SK-N-SH treated with all-trans-retinoic acid at 6 μM for 48 hours (cell line): Measurements from ENCODE around the gene ATP10B.

Experiments
- ATAC-seq: fragments of 200-7000 bp; cut with Tn5 transposase; 3 replicates; pipeline ENCODE4 v1.9.1; 2020; ENCODE audit warnings: mild to moderate bottlenecking, moderate library complexity
- CREB5 ChIP-seq: fragments of 250-450 bp; sonication (Bioruptor Pico); IDR thresholded peaks from 2 replicates; pipeline ENCODE4 v1.5.1; 2020; ENCODE audit warnings: low read depth, mild to moderate bottlenecking, moderate library complexity
- CSDC2 ChIP-seq: fragments of 250-450 bp; sonication (Bioruptor Pico); IDR thresholded peaks from 2 replicates; pipeline ENCODE4 v1.5.0; 2020; ENCODE audit warnings: mild to moderate bottlenecking, moderate library complexity
- ESRRG ChIP-seq: fragments of 250-450 bp; sonication (Bioruptor Pico); IDR thresholded peaks from 2 replicates; pipeline ENCODE4 v1.6.1; 2021; ENCODE audit warnings: mild to moderate bottlenecking
- GLIS3 ChIP-seq: fragments of 250-450 bp; sonication (Bioruptor Pico); IDR thresholded peaks from 2 replicates; pipeline ENCODE4 v1.5.0; 2020; ENCODE audit warnings: mild to moderate bottlenecking, moderate library complexity
- ISL1 ChIP-seq: fragments of 250-450 bp; sonication (Bioruptor Pico); IDR thresholded peaks from 2 replicates; pipeline ENCODE4 v2.1.2; 2022; ENCODE audit warnings: mild to moderate bottlenecking, moderate library complexity
- OSR1 ChIP-seq: fragments of 250-450 bp; sonication (Bioruptor Pico); IDR thresholded peaks from 2 replicates; pipeline ENCODE4 v1.8.0; 2022; ENCODE audit warnings: moderate library complexity, mild to moderate bottlenecking, inconsistent platforms
- PATZ1 ChIP-seq: fragments of 250-450 bp; sonication (Bioruptor Pico); IDR thresholded peaks from 2 replicates; pipeline ENCODE4 v1.8.0; 2020; ENCODE audit warnings: mild to moderate bottlenecking, moderate library complexity, borderline replicate concordance
- PPARA ChIP-seq: fragments of 250-450 bp; sonication (Bioruptor Pico); IDR thresholded peaks from 2 replicates; pipeline ENCODE4 v1.5.0; 2020; ENCODE audit warnings: mild to moderate bottlenecking, borderline replicate concordance
- RARB ChIP-seq: fragments of 250-450 bp; sonication (Bioruptor Pico); IDR thresholded peaks from 2 replicates; pipeline ENCODE4 v1.8.0; 2021; ENCODE audit warnings: mild to moderate bottlenecking, moderate library complexity
- SNAI2 ChIP-seq: fragments of 250-450 bp; sonication (Bioruptor Pico); IDR thresholded peaks from 2 replicates; pipeline ENCODE4 v1.5.0; 2020; ENCODE audit warnings: mild to moderate bottlenecking, moderate library complexity
- TCF4 ChIP-seq: fragments of 250-450 bp; sonication (Bioruptor Pico); IDR thresholded peaks from 2 replicates; pipeline ENCODE4 v1.8.0; 2021; ENCODE audit warnings: mild to moderate bottlenecking, moderate library complexity, borderline replicate concordance
- TOX ChIP-seq: fragments of 250-450 bp; sonication (Bioruptor Pico); IDR thresholded peaks from 2 replicates; pipeline ENCODE4 v1.8.0; 2021; ENCODE audit warnings: mild to moderate bottlenecking, moderate library complexity, borderline replicate concordance
- TSHZ2 ChIP-seq: fragments of 250-450 bp; sonication (Bioruptor Pico); IDR thresholded peaks from 2 replicates; pipeline ENCODE4 v1.5.0; 2020; ENCODE audit warnings: mild to moderate bottlenecking, moderate library complexity
- ZFP3 ChIP-seq: fragments of 250-450 bp; sonication (Bioruptor Pico); IDR thresholded peaks from 2 replicates; pipeline ENCODE4 v1.5.0; 2020; ENCODE audit warnings: mild to moderate bottlenecking, moderate library complexity
- ZFP30 ChIP-seq: fragments of 450-650 bp; formaldehyde crosslinking; IDR thresholded peaks from 2 replicates; pipeline ENCODE4 v1.5.0; 2022; ENCODE audit warnings: mild to moderate bottlenecking, moderate library complexity
- ZNF565 ChIP-seq: fragments of 450-650 bp; formaldehyde crosslinking; conservative IDR thresholded peaks from 2 replicates; pipeline ENCODE4 v1.5.0; 2020; ENCODE audit warnings: low read depth, mild to moderate bottlenecking, moderate library complexity
- ZNF70 ChIP-seq: fragments of 450-650 bp; formaldehyde crosslinking; IDR thresholded peaks from 2 replicates; pipeline ENCODE4 v1.5.0; 2020; ENCODE audit warnings: mild to moderate bottlenecking, moderate library complexity
- ZNF8 ChIP-seq: fragments of 450-650 bp; formaldehyde crosslinking; IDR thresholded peaks from 2 replicates; pipeline ENCODE4 v1.5.0; 2020; ENCODE audit warnings: mild to moderate bottlenecking, moderate library complexity
- TF ChIP-seq, protein P1 (sequence below): fragments of 250-450 bp; sonication (Bioruptor Pico); IDR thresholded peaks from 2 replicates; pipeline ENCODE4 v1.5.1; 2021; ENCODE audit warnings: mild to moderate bottlenecking, moderate library complexity

The ATP10B gene

GRCh38 chr5:160792732-160793529 is 59.1 kb downstream of the ATP10B start:
- TF ChIP-seq ZNF8 (no peak), ZNF70 (CRISPR knock-in tag) (no peak), ZFP30 (CRISPR knock-in tag) (no peak), CREB5 (no peak), SNAI2 (CRISPR knock-in tag) (no peak), ISL1 (no peak), GLIS3 (no peak), TCF4 (CRISPR knock-in tag) (no peak), ZFP3 (no peak), PPARA (CRISPR knock-in tag) (no peak), ZNF565 (CRISPR knock-in tag) (no peak), ESRRG (CRISPR knock-in tag) (no peak), CSDC2 (CRISPR knock-in tag) (no peak), RARB (CRISPR knock-in tag) (no peak), OSR1 (CRISPR knock-in tag) (no peak), PATZ1 (CRISPR knock-in tag) (no peak), TSHZ2 (no peak)
- TF ChIP-seq, protein P1, sequence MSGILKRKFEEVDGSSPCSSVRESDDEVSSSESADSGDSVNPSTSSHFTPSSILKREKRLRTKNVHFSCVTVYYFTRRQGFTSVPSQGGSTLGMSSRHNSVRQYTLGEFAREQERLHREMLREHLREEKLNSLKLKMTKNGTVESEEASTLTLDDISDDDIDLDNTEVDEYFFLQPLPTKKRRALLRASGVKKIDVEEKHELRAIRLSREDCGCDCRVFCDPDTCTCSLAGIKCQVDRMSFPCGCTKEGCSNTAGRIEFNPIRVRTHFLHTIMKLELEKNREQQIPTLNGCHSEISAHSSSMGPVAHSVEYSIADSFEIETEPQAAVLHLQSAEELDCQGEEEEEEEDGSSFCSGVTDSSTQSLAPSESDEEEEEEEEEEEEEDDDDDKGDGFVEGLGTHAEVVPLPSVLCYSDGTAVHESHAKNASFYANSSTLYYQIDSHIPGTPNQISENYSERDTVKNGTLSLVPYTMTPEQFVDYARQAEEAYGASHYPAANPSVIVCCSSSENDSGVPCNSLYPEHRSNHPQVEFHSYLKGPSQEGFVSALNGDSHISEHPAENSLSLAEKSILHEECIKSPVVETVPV (CRISPR knock-in tag): no peak
- TF ChIP-seq, all 23 proteins: peak for 0
- ATAC-seq: no peak

- ATAC-seq: no peak
- no peak for TF ChIP-seq PPARA (CRISPR knock-in tag)
- TF ChIP-seq TSHZ2: no peak
- TF ChIP-seq TOX: no peak
- TF ChIP-seq GLIS3: no peak
- TF ChIP-seq ZFP30 (CRISPR knock-in tag): no peak
- TF ChIP-seq SNAI2 (CRISPR knock-in tag): no peak
- TF ChIP-seq ZNF565 (CRISPR knock-in tag): no peak
- TF ChIP-seq, protein P1 (CRISPR knock-in tag): no peak
Observed at GRCh38 chr5:160792281-160792680, 59.7 kb downstream of the ATP10B start.
